Measurements from ENCODE around the gene XYLT1. TPM values are rescaled to one million over a fixed set of nuclear protein-coding genes. Genes with fewer than 3 reads are reported as not detected.

XYLT1 gene
- polyA plus RNA-seq, 4 donors, result 6.9 to 8.0 (median 7.2) TPM

GRCh38 chr16:17364319-17365210, 106.2 kb downstream of the XYLT1 start:
- DNase-seq (ENCODE audit: low read depth in 4 of 4, low spot score in 2 of 4), result no peak

GRCh38 chr16:17362946-17363345, 107.8 kb downstream of the XYLT1 start:
- no peak for DNase-seq (ENCODE audit: low read depth in 4 of 4, low spot score in 2 of 4)

- DNase-seq (ENCODE audit: low read depth in 4 of 4, low spot score in 2 of 4), result no peak
These were observed 108.6 kb downstream of the XYLT1 start for GRCh38 chr16:17362183-17362582.

GRCh38 chr16:17360693-17361122, 110.1 kb downstream of the XYLT1 start:
- no peak for DNase-seq (ENCODE audit: low read depth in 4 of 4, low spot score in 2 of 4)

- DNase-seq (ENCODE audit: low read depth in 4 of 4, low spot score in 2 of 4), result no peak
These were observed 110.9 kb downstream of the XYLT1 start for GRCh38 chr16:17359788-17360390.

- no peak for DNase-seq (ENCODE audit: low read depth in 4 of 4, low spot score in 2 of 4)
These were observed 111.9 kb downstream of the XYLT1 start for GRCh38 chr16:17358846-17359245.

GRCh38 chr16:17358355-17358754, 112.4 kb downstream of the XYLT1 start:
- DNase-seq (ENCODE audit: low read depth in 4 of 4, low spot score in 2 of 4), result no peak

GRCh38 chr16:17357307-17358062, 113.3 kb downstream of the XYLT1 start:
- DNase-seq (ENCODE audit: low read depth in 4 of 4, low spot score in 2 of 4), result no peak

- DNase-seq (ENCODE audit: low read depth in 4 of 4, low spot score in 2 of 4), result no peak
These were observed 114.4 kb downstream of the XYLT1 start for GRCh38 chr16:17356243-17356933.

- DNase-seq (ENCODE audit: low read depth in 4 of 4, low spot score in 2 of 4), result no peak
These were observed 116.1 kb downstream of the XYLT1 start for GRCh38 chr16:17354685-17355084.

- no peak for DNase-seq (ENCODE audit: low read depth in 4 of 4, low spot score in 2 of 4)
These were observed 116.6 kb downstream of the XYLT1 start for GRCh38 chr16:17354141-17354601.

- DNase-seq (ENCODE audit: low read depth in 4 of 4, low spot score in 2 of 4), result no peak
These were observed 117.2 kb downstream of the XYLT1 start for GRCh38 chr16:17353561-17353960.

GRCh38 chr16:17351441-17352035, 119.2 kb downstream of the XYLT1 start:
- DNase-seq (ENCODE audit: low read depth in 4 of 4, low spot score in 2 of 4), result no peak

GRCh38 chr16:17350207-17350606, 120.6 kb downstream of the XYLT1 start:
- DNase-seq (ENCODE audit: low read depth in 4 of 4, low spot score in 2 of 4), result no peak

GRCh38 chr16:17348826-17349225, 121.9 kb downstream of the XYLT1 start:
- no peak for DNase-seq (ENCODE audit: low read depth in 4 of 4, low spot score in 2 of 4)

GRCh38 chr16:17348042-17348783, 122.5 kb downstream of the XYLT1 start:
- DNase-seq (ENCODE audit: low read depth in 4 of 4, low spot score in 2 of 4), result no peak

GRCh38 chr16:17347624-17348023, 123.1 kb downstream of the XYLT1 start:
- DNase-seq (ENCODE audit: low read depth in 4 of 4, low spot score in 2 of 4), result no peak

GRCh38 chr16:17346621-17347569, 123.9 kb downstream of the XYLT1 start:
- DNase-seq (ENCODE audit: low read depth in 4 of 4, low spot score in 2 of 4), result no peak
